ENCODE results near the gene APOL1. TPM values are rescaled to one million over a fixed set of nuclear protein-coding genes. Genes with fewer than 3 reads are reported as not detected.
"Not testable (repeated sequence)": the region's sequence is repeated elsewhere in the genome, so short reads cannot be mapped to it uniquely, and the experiment has no call there.

The APOL1 gene
- polyA plus RNA-seq = 10 to 100 TPM in 2 of 3 donors, 1 to 10 TPM in 1; 9.5 to 37.2 (median 37.2) TPM

- H3K27ac ChIP-seq (ENCODE audit: low read depth, low read length) = no peak within 1 kb of the TSS
- WGBS, 3 donors = 14 to 64% (median 19%) methylated on average over 9 to 10 of the region's 10 CpGs
Measured at GRCh38 chr22:36252754-36253522, at the start of gene APOL1. Gene APOL1 (plus strand): TSS chr22:36253133. CDS start chr22:36254956, 1,823 bp downstream.

GRCh38 chr22:36203441-36203840 is 49.5 kb upstream of the APOL1 start:
- H3K27ac ChIP-seq (ENCODE audit: low read depth, low read length) = not testable (repeated sequence)
- 63 to 86% (median 81%) methylated on average over 7 of the region's 7 CpGs for WGBS, 3 donors

GRCh38 chr22:36204001-36204631 is 48.8 kb upstream of the APOL1 start:
- H3K27ac ChIP-seq (ENCODE audit: low read depth, low read length) = no peak overlapping the region
- 74 to 82% (median 77%) methylated on average over 8 of the region's 8 CpGs for WGBS, 3 donors

GRCh38 chr22:36204632-36205015 is 48.3 kb upstream of the APOL1 start:
- no peak overlapping the region for H3K27ac ChIP-seq (ENCODE audit: low read depth, low read length)
- 58 to 65% (median 64%) methylated on average over 6 of the region's 6 CpGs for WGBS, 3 donors

- WGBS, 3 donors = 70 to 85% (median 76%) methylated on average over 5 of the region's 5 CpGs
- H3K27ac ChIP-seq (ENCODE audit: low read depth, low read length) = not testable (repeated sequence)
Measured at GRCh38 chr22:36205573-36205972, 47.4 kb upstream of the APOL1 start.

- WGBS, 3 donors = 93 to 100% (median 95%) methylated on average over 1 of the region's 1 CpG
- no peak overlapping the region for H3K27ac ChIP-seq (ENCODE audit: low read depth, low read length)
Measured at GRCh38 chr22:36206255-36206654, 46.7 kb upstream of the APOL1 start.

- WGBS, 3 donors = 24 to 34% (median 25%) methylated on average over 1 of the region's 1 CpG
- H3K27ac ChIP-seq (ENCODE audit: low read depth, low read length) = no peak overlapping the region
Measured at GRCh38 chr22:36208162-36208765, 44.7 kb upstream of the APOL1 start.

- 96 to 100% (median 97%) methylated on average over 1 of the region's 1 CpG for WGBS, 3 donors
- no peak overlapping the region for H3K27ac ChIP-seq (ENCODE audit: low read depth, low read length)
Measured at GRCh38 chr22:36208914-36209313, 44.0 kb upstream of the APOL1 start.

GRCh38 chr22:36209488-36209908 is 43.4 kb upstream of the APOL1 start:
- H3K27ac ChIP-seq (ENCODE audit: low read depth, low read length) = not testable (repeated sequence)
- 74 to 78% (median 74%) methylated on average over 5 of the region's 5 CpGs for WGBS, 3 donors

GRCh38 chr22:36210224-36210623 is 42.7 kb upstream of the APOL1 start:
- H3K27ac ChIP-seq (ENCODE audit: low read depth, low read length) = no peak overlapping the region
- WGBS, 3 donors = 71 to 93% (median 81%) methylated on average over 3 of the region's 3 CpGs

- WGBS, 3 donors = 43 to 68% (median 49%) methylated on average over 4 of the region's 4 CpGs
- no peak overlapping the region for H3K27ac ChIP-seq (ENCODE audit: low read depth, low read length)
Measured at GRCh38 chr22:36211237-36211861, 41.6 kb upstream of the APOL1 start.

GRCh38 chr22:36212901-36213300 is 40.0 kb upstream of the APOL1 start:
- no peak overlapping the region for H3K27ac ChIP-seq (ENCODE audit: low read depth, low read length)

GRCh38 chr22:36213586-36213985 is 39.3 kb upstream of the APOL1 start:
- no peak overlapping the region for H3K27ac ChIP-seq (ENCODE audit: low read depth, low read length)
- 81 to 93% (median 84%) methylated on average over 4 of the region's 4 CpGs for WGBS, 3 donors

GRCh38 chr22:36215981-36216380 is 37.0 kb upstream of the APOL1 start:
- 38 to 53% (median 43%) methylated on average over 2 of the region's 2 CpGs for WGBS, 3 donors

GRCh38 chr22:36218648-36219193 is 34.2 kb upstream of the APOL1 start:
- WGBS, 3 donors = 83 to 91% (median 84%) methylated on average over 7 of the region's 7 CpGs
- H3K27ac ChIP-seq (ENCODE audit: low read depth, low read length) = no peak overlapping the region

More at GRCh38 chr22:36215981-36216380, 37.0 kb upstream of the APOL1 start:
- no peak overlapping the region for H3K27ac ChIP-seq (ENCODE audit: low read depth, low read length)

GRCh38 chr22:36220451-36220921 is 32.4 kb upstream of the APOL1 start:
- no peak overlapping the region for H3K27ac ChIP-seq (ENCODE audit: low read depth, low read length)
- 44 to 68% (median 59%) methylated on average over 9 of the region's 9 CpGs for WGBS, 3 donors

GRCh38 chr22:36221799-36222751 is 30.9 kb upstream of the APOL1 start:
- H3K27ac ChIP-seq (ENCODE audit: low read depth, low read length) = no peak overlapping the region
- 9 to 18% (median 13%) methylated on average over 7 of the region's 7 CpGs for WGBS, 3 donors

Data from adipose tissue (tissue), 3 donors.